SHP77 (cell line): ENCODE measurements around the gene LRRC34.

Source experiments
- DNase-seq, 2 experiments: peaks; one replicate each; lab custom pipeline; 2025; lab: John Stamatoyannopoulos, UW

The LRRC34 gene, protein sequence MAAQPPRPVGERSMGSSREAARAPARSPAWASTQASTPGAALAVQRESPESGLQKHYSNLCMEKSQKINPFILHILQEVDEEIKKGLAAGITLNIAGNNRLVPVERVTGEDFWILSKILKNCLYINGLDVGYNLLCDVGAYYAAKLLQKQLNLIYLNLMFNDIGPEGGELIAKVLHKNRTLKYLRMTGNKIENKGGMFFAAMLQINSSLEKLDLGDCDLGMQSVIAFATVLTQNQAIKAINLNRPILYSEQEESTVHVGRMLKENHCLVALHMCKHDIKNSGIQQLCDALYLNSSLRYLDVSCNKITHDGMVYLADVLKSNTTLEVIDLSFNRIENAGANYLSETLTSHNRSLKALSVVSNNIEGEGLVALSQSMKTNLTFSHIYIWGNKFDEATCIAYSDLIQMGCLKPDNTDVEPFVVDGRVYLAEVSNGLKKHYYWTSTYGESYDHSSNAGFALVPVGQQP

DNA sequence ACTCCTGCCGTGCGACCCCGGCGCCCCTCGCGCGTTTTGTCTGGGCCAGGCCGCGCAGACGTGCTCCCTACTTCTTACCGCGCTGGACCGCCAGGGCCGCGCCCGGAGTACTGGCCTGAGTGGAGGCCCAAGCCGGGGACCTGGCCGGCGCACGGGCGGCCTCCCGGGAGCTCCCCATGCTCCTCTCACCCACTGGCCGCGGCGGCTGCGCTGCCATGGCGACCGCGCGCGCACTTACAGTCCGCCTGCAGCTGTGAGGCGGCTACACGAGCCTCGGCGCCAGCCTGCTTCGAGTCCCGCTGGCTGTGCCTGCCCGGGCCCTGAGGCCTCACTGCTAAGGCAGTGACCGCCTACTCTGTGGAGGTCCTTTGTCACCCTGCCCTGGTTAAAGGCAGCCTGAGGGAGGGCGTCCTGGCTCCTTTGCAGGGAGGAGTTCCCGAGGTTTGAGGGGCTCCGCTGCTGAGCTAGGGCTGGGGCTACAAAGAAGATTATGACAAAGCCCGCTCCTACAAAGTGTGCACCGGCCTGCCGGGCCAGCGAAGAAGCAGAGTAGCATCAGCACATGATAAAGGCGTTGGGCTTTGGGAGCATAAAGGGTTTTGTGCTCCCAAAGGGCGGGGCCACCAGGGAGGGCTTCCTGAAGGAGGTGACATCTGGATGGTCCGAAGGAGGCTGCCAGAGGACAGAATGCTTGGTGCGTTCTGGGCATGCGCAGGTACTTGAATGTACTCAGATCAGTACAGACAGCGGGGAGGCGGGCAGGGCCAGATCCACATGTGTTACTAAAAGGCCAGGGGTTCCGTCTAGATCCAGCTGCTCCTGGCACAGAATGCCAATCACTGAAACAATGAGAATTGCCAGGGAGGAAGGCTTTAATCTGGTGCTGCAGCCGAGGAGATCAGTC, at the start of gene LRRC34, which contains the start of gene LRRIQ4:
Gene LRRC34 (minus strand): TSS at position 573 of the 904 bp plus-strand sequence. CDS start 356 bp downstream, at position 217.
Gene LRRIQ4 (plus strand): TSS at position 539 of the 904 bp plus-strand sequence. CDS start 9,052 bp downstream, outside the sequence.
- peak; percentile 91 to 96 for DNase-seq

DNA sequence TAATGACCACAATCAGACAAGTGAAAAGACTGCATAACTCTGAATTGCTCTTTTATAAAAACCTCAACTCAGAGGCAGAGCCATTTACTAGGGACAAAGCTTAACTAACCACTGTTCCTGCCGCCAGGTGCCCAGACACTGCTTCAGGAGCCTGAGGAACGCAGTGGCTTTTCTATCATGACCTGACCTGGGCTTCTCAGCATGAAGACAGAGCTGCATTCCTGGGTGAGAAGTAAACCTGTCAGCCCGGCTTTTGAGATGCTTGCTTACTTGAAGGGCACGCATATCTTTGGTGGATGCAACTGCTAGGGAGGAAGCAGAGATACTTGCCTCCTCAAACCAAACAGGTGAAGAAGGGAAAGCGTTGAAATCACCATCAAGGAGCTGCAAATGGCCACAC, 49.2 kb upstream of the LRRC34 start:
- no peak for DNase-seq

DNA sequence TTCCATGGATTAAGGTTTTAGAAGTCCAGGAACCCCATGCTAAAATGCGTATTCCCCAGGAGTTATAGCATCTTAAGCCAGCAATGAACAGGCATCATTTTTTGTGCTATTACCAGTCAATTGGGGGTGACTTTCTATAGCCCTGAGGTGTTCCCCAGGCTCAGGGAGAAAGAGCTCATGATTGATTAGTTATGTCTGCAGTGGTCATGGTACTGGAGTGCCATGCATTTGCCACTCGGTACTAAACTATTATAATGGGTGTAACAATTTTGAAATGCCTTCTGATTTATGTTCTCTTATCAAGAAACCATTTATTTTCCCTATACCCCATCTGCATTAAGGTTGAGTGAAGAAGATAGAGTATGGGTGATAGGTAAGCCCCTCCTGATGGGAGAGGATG, 45.1 kb upstream of the LRRC34 start:
- no peak for DNase-seq

DNA sequence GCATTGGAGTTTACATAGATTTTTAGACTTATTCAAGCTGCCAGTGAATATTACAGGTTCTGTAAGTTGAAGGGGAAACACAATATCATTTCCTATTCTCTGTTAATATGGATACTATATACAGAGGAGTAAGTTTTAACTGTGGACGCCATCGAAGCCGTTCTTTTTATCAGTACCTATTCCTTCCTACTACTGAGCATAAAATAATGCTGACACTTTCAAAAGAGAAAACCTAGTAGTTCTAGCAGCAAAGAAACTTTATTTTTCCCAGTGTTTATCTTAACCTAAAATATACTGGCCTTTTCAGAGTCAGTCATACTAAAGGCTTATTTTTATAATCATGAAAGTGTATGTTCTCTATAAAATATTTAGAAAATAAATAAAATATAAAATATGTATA, 42.8 kb upstream of the LRRC34 start:
- DNase-seq = no peak

DNA sequence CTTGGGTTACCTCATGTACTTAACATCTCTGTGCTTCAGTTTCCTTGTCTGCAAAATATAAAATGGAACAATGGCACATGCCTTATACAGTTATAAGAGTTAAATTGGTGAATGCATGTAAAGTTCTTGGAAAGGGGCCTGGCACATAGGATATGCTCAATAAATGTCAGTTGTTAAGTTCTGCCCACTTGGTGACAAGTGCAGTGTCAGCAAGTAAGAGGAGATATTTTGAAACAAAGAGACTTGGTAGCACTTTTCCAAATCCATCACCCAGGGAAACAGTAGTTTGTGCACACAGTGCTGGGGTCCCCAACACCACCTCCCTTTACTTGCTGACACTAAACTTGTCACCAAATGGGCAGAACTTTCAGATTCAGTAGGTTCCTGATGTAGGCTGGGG, 37.9 kb upstream of the LRRC34 start:
- DNase-seq = no peak

DNA sequence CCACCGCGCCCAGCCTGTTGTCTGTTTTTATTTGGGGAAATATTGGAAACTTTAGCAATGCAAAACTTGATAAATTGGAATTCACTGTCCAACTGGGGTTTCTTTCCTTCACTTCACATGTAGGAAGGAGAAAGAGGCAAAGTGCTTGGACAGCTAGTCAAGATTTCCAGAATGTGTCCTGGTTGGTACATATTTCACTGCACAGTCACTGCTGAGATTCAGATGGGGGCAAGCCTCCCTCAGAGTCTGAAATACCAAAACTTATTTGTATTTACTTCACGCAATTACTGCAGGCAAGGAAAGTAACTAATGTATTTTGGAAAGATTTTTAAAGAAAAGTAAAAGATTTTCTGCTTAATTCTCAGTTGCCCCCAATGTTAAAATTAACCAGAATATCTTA, 36.0 kb upstream of the LRRC34 start:
- no peak for DNase-seq

DNA sequence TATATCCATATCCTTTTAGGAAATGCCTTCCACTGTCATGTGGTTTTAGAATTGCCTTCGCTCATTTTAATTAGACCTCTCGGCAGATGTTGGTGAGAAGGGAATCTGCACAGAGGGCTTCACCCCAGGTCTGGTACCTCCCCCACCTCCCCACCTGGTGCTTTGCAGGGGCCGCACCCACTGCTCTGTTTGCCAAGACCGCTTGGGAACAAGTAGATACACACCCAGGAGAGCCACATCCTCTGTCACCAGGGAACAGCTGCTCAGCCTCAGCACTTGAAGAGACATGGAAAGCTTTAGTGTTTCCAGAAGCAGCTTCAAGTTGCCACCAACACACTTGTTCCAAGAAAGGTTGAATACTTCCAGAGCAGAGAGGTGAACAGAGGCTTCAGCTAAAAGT, 35.2 kb upstream of the LRRC34 start:
- peak; percentile 76 to 84 for DNase-seq

DNA sequence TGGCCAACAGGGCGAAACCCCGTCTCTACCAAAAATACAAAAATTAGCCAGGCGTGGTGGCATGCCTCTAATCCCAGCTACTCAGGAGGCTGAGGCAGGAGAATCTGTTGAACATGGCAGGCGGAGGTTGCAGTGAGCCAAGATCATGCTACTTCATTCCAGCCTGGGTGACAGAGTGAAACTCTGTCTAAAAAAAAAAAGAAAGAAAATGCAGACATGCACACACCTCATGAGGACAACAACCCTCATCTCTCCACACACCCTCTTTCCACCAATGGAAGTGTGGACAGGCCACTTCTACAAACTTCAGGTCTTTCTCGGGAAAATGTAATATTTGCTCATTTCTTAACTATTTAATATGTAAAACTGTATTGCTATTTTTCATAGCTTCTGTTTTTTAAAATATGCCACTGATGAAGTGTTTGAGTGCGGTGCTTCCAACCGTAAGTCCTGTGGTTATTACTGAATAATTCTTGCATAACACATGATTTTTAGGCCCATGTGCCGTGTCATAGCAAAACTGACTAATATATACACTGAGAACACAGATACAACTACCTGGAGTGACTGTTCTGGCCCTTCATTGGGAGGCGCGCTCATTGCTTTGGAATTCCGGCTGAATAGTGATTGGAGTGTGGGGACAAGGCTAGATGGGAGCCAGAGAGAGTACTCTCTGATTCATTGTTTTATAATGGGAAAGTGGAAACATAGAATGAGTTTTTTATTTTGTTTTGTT, 33.9 kb upstream of the LRRC34 start:
- no peak for DNase-seq

DNA sequence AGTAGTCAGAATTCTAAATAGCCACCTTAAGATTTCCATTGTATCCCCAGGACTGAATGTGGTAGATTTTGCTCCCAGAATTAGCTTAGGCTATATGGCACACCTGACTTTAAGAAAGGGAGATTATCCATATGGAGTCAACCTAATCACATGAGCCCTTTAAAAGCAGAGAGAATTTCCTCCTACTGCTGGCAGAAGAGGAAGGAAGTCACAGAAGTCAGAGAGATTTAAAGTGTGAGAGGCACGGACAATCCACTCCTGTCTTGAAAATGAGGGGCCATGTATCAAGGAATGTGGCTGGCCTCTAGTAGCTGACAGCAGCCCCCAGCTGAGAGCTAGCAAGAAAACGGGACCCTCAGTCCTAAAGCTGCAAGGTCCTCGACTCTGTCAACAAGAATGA, 30.3 kb upstream of the LRRC34 start:
- DNase-seq = no peak

DNA sequence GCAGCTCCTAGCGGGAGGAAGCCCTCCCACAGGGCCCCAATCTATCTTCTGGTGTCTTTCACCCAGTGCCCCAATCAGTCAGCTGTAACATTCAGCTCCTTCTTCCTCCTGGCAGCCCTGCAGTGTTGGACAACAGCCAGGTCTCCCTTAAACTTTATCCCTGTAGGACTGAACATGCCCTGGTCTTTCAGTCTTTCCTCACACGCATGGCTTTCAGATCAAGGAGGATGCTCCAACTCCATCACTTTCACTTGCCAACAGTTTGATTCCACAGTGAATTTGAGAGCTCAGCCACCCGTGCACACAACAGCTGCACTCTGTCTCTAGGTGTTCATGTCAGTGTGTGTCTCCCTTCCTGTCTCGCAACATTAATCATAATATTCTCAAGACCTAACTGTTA, 28.5 kb upstream of the LRRC34 start:
- DNase-seq = no peak

DNA sequence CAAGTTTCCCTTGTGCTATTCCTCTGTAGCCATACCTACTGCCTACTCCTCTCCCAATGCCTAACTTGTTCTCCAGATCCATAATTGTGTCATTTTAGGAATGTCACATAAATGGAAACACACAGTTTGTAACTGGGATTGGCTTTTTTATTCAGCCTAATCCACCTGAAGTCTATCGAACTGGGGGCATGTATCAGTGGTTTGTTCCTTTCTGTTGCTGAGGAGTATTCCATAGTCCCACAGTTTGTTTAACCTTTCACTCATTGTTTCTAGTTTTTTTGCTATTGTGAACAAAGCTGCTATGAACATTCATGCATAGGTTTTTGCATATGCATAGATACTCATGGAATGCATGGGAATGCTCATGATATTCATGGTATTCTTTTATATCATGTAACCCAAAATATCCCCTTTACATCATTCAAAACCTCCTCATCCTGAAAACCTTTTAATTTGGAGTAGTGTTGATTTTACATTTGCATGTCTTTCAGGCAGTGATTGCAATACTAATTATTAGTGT, 25.9 kb upstream of the LRRC34 start:
- DNase-seq = no peak

DNA sequence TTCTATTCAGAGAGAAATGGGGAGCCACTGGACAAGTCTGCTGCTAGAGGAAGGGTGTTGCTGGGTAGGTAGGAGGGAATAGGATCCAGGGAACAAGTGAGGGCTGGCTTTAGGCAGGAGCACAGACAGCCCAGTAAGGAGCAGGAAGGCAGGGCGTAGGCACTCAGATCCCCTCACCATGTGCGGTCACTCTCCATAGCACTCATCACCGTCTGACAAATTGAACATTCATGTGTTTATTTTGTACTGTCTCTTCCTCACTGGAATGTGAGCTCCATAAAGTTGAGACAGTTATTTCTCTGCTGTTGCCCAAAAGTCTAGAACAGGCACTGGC, 24.2 kb upstream of the LRRC34 start:
- no peak for DNase-seq

DNA sequence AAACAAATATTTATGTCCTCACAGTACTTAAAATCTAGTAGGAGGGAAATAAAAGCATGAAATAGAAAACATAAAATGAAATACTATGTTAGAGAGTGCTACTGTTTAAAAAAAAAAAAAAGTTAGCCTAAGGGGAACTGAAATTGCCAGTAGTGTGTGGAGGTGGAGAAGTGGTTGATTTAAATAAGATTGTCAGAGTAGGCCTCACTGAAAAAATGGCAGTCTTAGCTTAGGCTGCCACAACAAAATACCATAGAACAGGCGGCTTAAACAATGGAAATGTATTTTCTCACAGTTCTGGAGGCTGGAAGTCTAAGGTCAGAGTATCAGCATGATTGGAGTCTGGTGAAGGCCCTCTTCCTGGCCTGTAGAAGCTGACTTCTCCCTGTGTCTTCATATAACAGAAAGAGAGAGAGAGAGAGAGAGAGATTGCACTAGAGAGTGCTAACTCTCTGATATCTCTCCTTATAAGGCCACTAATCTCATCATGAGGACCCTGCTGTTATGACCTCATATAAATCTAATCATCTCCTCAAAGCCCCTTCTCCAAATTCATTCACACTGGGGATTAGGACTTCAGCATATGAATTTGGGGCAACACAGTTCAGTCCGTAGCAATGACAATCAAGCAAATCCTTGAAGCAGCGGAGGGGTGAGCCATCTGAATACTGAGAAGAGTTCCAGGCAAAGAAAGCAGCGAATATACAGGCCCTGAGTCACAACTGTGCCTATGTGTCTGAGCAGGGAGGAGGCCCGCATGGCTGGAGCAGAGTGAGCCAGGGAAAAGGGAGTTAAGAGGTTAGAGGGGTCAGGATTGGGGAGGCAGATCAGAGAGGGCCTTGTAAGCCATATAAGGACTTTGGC, 23.6 kb upstream of the LRRC34 start:
- DNase-seq = no peak

DNA sequence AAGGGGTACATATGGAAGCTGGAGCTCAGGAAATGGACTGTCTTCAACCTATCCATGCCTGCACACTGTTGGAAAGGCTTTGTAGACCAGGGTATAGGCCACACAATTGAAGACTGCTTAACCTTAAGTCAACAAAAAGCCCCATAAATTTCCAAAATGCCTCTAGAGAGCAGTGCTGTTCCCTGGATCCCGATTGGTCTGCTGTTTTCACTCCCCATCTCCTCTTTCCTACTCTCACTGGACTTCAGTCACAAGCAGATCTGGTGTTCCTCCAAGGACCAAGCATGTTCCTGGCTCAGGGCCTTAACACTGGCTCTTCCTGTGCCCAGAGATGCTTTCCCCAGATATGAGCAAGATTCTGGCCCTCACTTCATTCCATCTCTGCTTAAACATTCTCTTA, 22.8 kb upstream of the LRRC34 start:
- no peak for DNase-seq

DNA sequence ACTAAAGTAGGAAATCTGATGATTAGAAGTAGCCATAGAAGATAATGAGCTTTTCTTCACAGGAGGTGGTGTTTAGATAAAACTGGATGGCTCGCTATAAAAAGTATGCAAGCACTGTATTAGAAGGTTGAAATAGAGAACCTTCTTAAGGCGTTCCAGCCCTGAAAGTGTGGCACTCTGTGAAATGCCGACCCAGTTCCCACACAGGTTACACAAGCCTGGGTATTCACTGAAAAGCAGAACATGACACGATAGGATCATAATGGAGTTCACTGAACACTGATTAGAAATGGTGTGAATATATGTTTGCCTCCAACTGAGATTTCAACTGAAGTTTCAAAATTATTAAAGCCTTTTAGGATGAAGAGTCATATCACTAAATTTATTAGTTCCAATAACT, 15.0 kb upstream of the LRRC34 start:
- DNase-seq = no peak

DNA sequence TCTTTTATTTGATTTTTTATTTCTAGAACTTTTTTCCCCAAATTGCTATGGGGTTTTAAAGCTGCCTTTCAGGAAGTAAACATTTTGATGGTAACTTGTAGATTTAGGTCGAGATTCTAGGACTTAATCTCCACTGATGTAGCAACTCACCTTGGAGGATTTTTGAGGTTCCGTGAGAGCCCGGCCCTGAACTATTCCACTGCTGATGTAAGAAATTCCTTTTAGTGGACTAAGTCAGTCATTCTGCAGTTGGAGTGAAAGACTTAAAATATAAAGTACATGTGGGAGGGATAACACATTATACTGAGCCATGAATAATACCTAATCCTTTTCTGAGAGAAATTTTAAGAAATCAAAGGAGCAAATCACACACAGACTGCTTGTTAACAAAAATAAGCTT, 12.6 kb upstream of the LRRC34 start:
- DNase-seq = no peak

DNA sequence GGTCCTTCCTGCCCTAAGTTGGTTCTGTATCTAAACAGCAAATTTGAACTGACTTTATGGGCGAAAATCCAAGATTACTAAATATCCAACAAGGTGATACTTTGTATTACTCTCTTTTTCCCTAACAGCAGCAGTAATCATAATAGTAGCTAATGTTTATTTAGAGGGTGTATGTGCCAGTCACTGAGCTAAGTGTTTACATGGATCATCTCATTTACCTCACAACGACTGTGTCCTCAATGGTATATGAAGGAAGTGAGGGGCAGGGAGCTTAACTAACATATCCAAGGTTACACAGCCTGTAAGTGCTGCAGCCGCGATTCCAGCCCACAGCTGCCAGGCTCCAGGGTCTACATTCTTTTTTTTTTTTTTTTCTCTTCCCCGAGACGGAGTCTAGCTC, 10.3 kb upstream of the LRRC34 start:
- peak; percentile 24 for DNase-seq

DNA sequence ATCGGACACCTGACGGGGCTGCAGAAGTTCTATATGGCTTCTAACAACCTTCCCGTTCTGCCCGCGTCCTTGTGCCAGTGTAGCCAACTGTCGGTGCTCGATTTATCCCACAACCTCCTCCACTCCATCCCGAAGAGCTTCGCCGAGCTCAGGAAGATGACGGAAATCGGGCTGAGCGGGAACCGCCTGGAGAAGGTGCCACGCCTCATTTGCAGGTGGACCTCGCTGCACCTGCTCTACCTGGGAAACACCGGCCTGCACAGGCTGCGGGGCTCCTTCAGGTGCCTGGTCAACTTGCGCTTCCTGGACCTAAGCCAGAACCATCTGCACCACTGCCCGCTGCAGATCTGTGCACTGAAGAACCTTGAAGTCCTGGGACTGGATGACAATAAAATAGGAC, 9.8 kb upstream of the LRRC34 start:
- no peak for DNase-seq

DNA sequence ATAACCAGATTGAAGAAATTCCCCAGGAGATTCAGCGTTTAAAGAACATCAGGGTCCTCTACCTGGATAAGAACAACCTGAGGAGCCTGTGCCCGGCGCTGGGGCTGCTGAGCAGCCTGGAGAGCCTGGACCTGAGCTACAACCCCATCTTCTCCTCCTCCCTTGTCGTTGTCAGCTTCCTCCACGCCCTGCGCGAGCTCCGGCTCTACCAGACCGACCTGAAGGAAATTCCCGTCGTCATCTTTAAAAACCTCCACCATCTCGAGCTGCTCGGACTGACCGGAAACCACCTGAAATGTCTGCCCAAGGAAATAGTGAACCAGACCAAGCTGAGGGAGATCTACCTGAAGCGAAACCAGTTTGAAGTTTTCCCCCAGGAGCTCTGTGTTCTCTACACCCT, 9.4 kb upstream of the LRRC34 start:
- no peak for DNase-seq

DNA sequence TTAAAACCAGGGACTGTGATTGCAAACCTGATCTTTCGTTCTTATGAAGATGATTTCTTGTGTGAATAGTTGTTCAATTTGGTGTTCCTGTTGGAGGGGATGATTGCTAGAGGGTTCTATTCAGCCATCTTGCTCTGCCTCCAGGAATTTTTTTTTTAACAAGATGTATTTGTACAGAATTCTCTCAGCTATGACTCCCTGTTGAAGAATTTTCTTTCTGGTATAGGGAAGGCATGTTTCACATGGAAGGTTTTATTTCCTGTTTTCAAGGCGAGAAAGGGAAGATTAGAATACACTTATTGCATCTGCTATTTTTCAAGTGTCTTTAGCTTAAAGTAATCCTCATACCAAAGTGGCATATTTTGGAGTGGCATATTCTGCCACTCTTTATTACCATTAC, 5.6 kb upstream of the LRRC34 start:
- no peak for DNase-seq

DNA sequence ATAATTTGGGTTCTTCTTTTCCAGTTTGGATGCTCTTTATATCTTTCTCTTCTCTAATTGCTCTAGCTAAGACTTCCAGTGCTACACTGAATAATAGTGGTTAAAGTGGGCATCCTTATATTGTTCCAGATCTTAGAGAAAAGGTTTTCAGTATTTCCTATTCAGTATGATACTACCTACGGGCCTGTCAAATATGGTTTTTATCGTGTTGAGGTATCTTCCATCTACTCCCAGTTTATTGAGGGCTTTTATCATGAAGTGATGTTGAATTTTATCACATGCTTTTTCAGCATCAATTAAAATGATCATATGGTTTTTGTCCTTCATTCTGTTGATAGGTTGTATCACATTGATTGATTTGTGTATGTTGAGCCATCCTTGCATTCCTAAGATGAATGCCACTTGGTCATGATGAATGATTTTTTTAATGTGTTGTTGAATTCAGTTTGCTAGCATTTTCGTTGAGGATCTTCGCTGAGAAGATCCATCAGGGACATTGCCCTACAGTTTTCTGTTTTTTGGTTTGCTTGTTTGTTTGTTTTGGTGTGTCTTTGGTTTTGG, 3.0 kb upstream of the LRRC34 start:
- no peak for DNase-seq
